Nephron progenitor cell (in vitro differentiated cells): Measurements from ENCODE around the gene CAPRIN2.

Experiments used
- DNase-seq: peaks from one replicate; pipeline ENCODE4 v3.0.0; 2021
- H3K27ac Mint-ChIP-seq: 2 replicates; pipeline ENCODE4 v1.8.0; 2021; ENCODE audit warnings: mild to moderate bottlenecking, moderate library complexity, mixed read lengths
- H3K27me3 Mint-ChIP-seq: 2 replicates; pipeline ENCODE4 v1.8.0; 2021; ENCODE audit warnings: mild to moderate bottlenecking, low read depth, mixed read lengths; ENCODE audit not compliant: poor library complexity
- H3K36me3 Mint-ChIP-seq: 2 replicates; pipeline ENCODE4 v1.8.0; 2021; ENCODE audit warnings: low read depth, mixed read lengths
- H3K4me1 Mint-ChIP-seq: 2 replicates; pipeline ENCODE4 v1.8.0; 2021; ENCODE audit warnings: mixed read lengths
- H3K4me3 Mint-ChIP-seq: 2 replicates; pipeline ENCODE4 v1.8.0; 2021; ENCODE audit warnings: mild to moderate bottlenecking, moderate library complexity, mixed read lengths
- H3K9me3 Mint-ChIP-seq: 2 replicates; pipeline ENCODE4 v1.8.0; 2021; ENCODE audit warnings: mild to moderate bottlenecking, moderate library complexity, mixed read lengths
- CTCF ChIP-seq: fragments of 200-600 bp; sonication (generic); IDR thresholded peaks from 2 replicates; pipeline ENCODE4 v1.5.0; 2021; ENCODE audit warnings: antibody characterized with exemption

CAPRIN2 gene

GRCh38 chr12:30794591-30795409 lies 40.0 kb upstream of the CAPRIN2 start:
- Mint-ChIP-seq H3K27me3 (peaks cover 30% of the 10 kb centered on the region), H3K27ac (no peak overlapping the region), H3K4me1 (peaks cover 23% of the 10 kb centered on the region), H3K4me3 (peak overlapping the region; percentile 90), H3K36me3 (peaks cover 9% of the 10 kb centered on the region), H3K9me3 (no peaks in the 10 kb centered on the region)
- no peak for DNase-seq
- no peak for TF ChIP-seq CTCF

GRCh38 chr12:30794020-30794419 lies 39.3 kb upstream of the CAPRIN2 start:
- Mint-ChIP-seq H3K36me3 (peaks cover 16% of the 10 kb centered on the region), H3K9me3 (no peaks in the 10 kb centered on the region), H3K27me3 (peaks cover 30% of the 10 kb centered on the region), H3K27ac (no peak overlapping the region), H3K4me1 (peaks cover 23% of the 10 kb centered on the region), H3K4me3 (no peak overlapping the region)
- TF ChIP-seq CTCF: no peak
- DNase-seq: no peak

DNA sequence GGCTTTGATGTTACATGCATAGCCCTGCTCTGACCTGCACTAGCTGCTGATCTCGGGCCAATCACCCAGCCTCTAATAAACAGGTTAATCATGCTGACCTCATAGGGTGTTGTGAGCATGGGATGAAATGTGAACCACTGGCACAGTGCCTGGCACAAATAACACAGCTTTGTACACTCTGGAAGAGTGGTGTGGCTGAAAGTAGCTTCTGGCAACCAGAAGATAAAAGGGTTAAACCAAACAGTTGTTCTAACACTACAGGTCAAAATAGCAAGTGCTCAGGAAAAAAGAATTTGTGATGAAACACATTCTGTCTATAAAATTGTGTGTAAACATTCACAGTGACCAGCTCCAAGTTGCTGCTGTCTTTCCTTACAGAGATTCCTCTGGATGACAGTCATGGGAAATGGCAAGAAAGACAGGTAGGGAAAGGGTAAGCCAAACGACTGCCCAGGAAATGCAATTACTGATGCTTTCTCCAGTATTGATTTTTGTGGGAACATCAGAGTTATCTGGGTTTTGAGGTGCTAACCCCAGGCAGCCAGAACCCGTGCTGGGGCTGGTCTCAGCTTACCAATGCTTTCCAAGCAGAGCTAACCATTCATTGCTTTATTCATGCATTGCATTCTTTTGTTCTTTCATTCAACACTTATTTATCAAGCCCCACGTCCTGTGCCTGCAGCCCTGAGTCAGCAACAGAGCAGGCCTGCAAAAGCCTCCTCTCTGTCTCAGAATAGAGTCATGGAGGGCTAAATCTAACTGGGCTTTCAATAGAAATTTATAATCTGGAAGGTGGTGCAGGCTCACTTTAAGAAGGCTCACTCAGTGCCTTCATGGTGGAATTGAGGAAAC lies 38.1 kb upstream of the CAPRIN2 start:
- H3K4me1 Mint-ChIP-seq: peaks cover 23% of the 10 kb centered on the region
- no peak for TF ChIP-seq CTCF
- no peak overlapping the region for H3K27ac Mint-ChIP-seq
- H3K4me3 Mint-ChIP-seq: no peak overlapping the region
- H3K27me3 Mint-ChIP-seq: peaks cover 24% of the 10 kb centered on the region
- H3K9me3 Mint-ChIP-seq: no peaks in the 10 kb centered on the region
- H3K36me3 Mint-ChIP-seq: peaks cover 16% of the 10 kb centered on the region
- no peak for DNase-seq

- H3K27ac Mint-ChIP-seq: no peak overlapping the region
- H3K9me3 Mint-ChIP-seq: peaks cover 2% of the 10 kb centered on the region
- peaks cover 17% of the 10 kb centered on the region for H3K27me3 Mint-ChIP-seq
- no peak for TF ChIP-seq CTCF
- peaks cover 16% of the 10 kb centered on the region for H3K4me1 Mint-ChIP-seq
- no peak overlapping the region for H3K4me3 Mint-ChIP-seq
- no peak for DNase-seq
- H3K36me3 Mint-ChIP-seq: peaks cover 16% of the 10 kb centered on the region
These were observed 37.3 kb upstream of the CAPRIN2 start for GRCh38 chr12:30792085-30792484.

- Mint-ChIP-seq H3K27me3 (peaks cover 3% of the 10 kb centered on the region), H3K9me3 (peaks cover 32% of the 10 kb centered on the region), H3K27ac (no peak overlapping the region), H3K36me3 (peaks cover 43% of the 10 kb centered on the region), H3K4me3 (no peak overlapping the region), H3K4me1 (peaks cover 6% of the 10 kb centered on the region)
- TF ChIP-seq CTCF: no peak
- no peak for DNase-seq
These were observed 34.0 kb upstream of the CAPRIN2 start for GRCh38 chr12:30788754-30789153.
